Activated CD4-positive, alpha-beta memory T cell treated with anti-CD3 and anti-CD28 coated beads, Interleukin-2, amount 10 ng/mL, durations not matched to agents 7 days and 5 days (primary cell): ENCODE results near the gene ANG. TPM values are rescaled to one million over a fixed set of nuclear protein-coding genes. Genes with fewer than 3 reads are reported as not detected.
A peak's percentile ranks its signal among the peaks of the same experiment; 100 is the strongest.
"Not testable (repeated sequence)": the region's sequence is repeated elsewhere in the genome, so short reads cannot be mapped to it uniquely, and the experiment has no call there.

Experiments
- CTCF ChIA-PET: fragments of 350-600 bp; sonication (Branson Sonifier 250); formaldehyde crosslinking; loops from one replicate; lab custom pipeline; 2021; ENCODE audit warnings: antibody characterized with exemption, inconsistent platforms; lab: Charles Lee
- POLR2A ChIA-PET: fragments of 350-600 bp; sonication (Branson Sonifier 250); formaldehyde crosslinking; loops from one replicate; lab custom pipeline; 2021; ENCODE audit warnings: antibody characterized with exemption; lab: Charles Lee
- DNase-seq: peaks from one replicate; pipeline ENCODE4 v3.0.0-alpha.2; 2020
- H3K27ac Mint-ChIP-seq: one replicate; pipeline ENCODE4 v1.8.0; 2021; ENCODE audit warnings: mild to moderate bottlenecking, mixed read lengths
- H3K27me3 Mint-ChIP-seq: one replicate; pipeline ENCODE4 v1.8.0; 2021; ENCODE audit warnings: mixed read lengths
- H3K36me3 Mint-ChIP-seq: one replicate; pipeline ENCODE4 v1.8.0; 2021; ENCODE audit warnings: low read depth, mixed read lengths
- H3K4me1 Mint-ChIP-seq: one replicate; pipeline ENCODE4 v1.8.0; 2021; ENCODE audit warnings: mixed read lengths
- H3K4me3 Mint-ChIP-seq: one replicate; pipeline ENCODE4 v1.8.0; 2021; ENCODE audit warnings: mild to moderate bottlenecking, mixed read lengths
- H3K9me3 Mint-ChIP-seq: one replicate; pipeline ENCODE4 v1.8.0; 2021; ENCODE audit warnings: mixed read lengths
- total RNA-seq, 2 experiments: library from RNA; stranded (reverse); gene quantifications; one replicate each; pipeline ENCODE4 v1.2.3, GENCODE V29; 2021

The ANG gene
- total RNA-seq, 2 experiments from 2014 or later, result 4.9 to 5.5 TPM

GRCh38 chr14:20687362-20688166 is 1.0 kb upstream of the ANG start:
- Mint-ChIP-seq H3K4me1 (peaks cover 39% of the 10 kb centered on the region), H3K9me3 (no peaks in the 10 kb centered on the region), H3K27ac (no peak overlapping the region), H3K27me3 (no peaks in the 10 kb centered on the region), H3K4me3 (no peak overlapping the region), H3K36me3 (no peaks in the 10 kb centered on the region)
- ChIA-PET CTCF (interaction anchor here (0.6 to 8.3 kb wide), 4 partner anchors 27 to 360 kb away, joined by 3 to 122 read pairs (median 3); no protein-coding TSS in a partner anchor), POLR2A (interaction anchor here (0.7 to 1.4 kb wide), 3 partner anchors 25 to 77 kb away, joined by 3 to 4 read pairs (median 3); no protein-coding TSS in a partner anchor)
- DNase-seq, result no peak

- CTCF ChIA-PET, result interaction anchor here (0.6 to 8.3 kb wide), 20 partner anchors 10 to 363 kb away, joined by 3 to 122 read pairs (median 4); partner anchors contain the start of gene CCNB1IP1
- Mint-ChIP-seq H3K9me3 (no peaks in the 10 kb centered on the region), H3K4me1 (peaks cover 37% of the 10 kb centered on the region), H3K4me3 (no peak overlapping the region), H3K27me3 (no peaks in the 10 kb centered on the region), H3K36me3 (no peaks in the 10 kb centered on the region), H3K27ac (peak overlapping the region; percentile 41)
- POLR2A ChIA-PET, result interaction anchor here (0.7 to 3.0 kb wide), 8 partner anchors 10 to 348 kb away, joined by 3 to 19 read pairs (median 4); partner anchors contain the start of gene PARP2
- peak; percentile 42 for DNase-seq
These were observed 2.5 kb downstream of the ANG start for GRCh38 chr14:20690848-20691640.

GRCh38 chr14:20692116-20692751 is 3.7 kb downstream of the ANG start:
- no peaks in the 10 kb centered on the region for H3K9me3 Mint-ChIP-seq
- peaks cover 36% of the 10 kb centered on the region for H3K4me1 Mint-ChIP-seq
- H3K36me3 Mint-ChIP-seq, result no peaks in the 10 kb centered on the region
- no peak overlapping the region for H3K4me3 Mint-ChIP-seq
- peak overlapping the region; percentile 68 for H3K27ac Mint-ChIP-seq
- CTCF ChIA-PET, result interaction anchor here (1.0 to 8.3 kb wide), 10 partner anchors 8 to 279 kb away, joined by 4 to 122 read pairs (median 11); partner anchors contain the start of gene RNASE4
- no peak for DNase-seq
- no peaks in the 10 kb centered on the region for H3K27me3 Mint-ChIP-seq
- POLR2A ChIA-PET, result interaction anchor here (0.7 to 3.0 kb wide), 5 partner anchors 11 to 349 kb away, joined by 3 to 19 read pairs (median 4); partner anchors contain the start of gene PARP2

- no peak for DNase-seq
- POLR2A ChIA-PET, result no interaction called here
- Mint-ChIP-seq H3K27me3 (peaks cover 1% of the 10 kb centered on the region), H3K27ac (no peak overlapping the region), H3K4me1 (peaks cover 23% of the 10 kb centered on the region), H3K9me3 (no peaks in the 10 kb centered on the region), H3K36me3 (no peaks in the 10 kb centered on the region), H3K4me3 (no peak overlapping the region)
- CTCF ChIA-PET, result interaction anchor here (0.8 to 3.4 kb wide), 14 partner anchors 10 to 274 kb away, joined by 3 to 24 read pairs (median 4); partner anchors contain the start of gene RNASE4
These were observed 8.2 kb downstream of the ANG start for GRCh38 chr14:20696764-20697163.

- peaks cover 18% of the 10 kb centered on the region for H3K4me1 Mint-ChIP-seq
- no peaks in the 10 kb centered on the region for H3K9me3 Mint-ChIP-seq
- no peak overlapping the region for H3K27ac Mint-ChIP-seq
- ChIA-PET CTCF (interaction anchor here (0.8 to 3.4 kb wide), 17 partner anchors 9 to 274 kb away, joined by 3 to 24 read pairs (median 4); partner anchors contain the start of gene RNASE4), POLR2A (interaction anchor here (1.0 kb wide), 1 partner anchor 16 kb away, joined by 3 read pairs; no protein-coding TSS in a partner anchor)
- peak; percentile 74 for DNase-seq
- no peak overlapping the region for H3K4me3 Mint-ChIP-seq
- H3K27me3 Mint-ChIP-seq, result peaks cover 1% of the 10 kb centered on the region
- no peaks in the 10 kb centered on the region for H3K36me3 Mint-ChIP-seq
These were observed 8.9 kb downstream of the ANG start for GRCh38 chr14:20697273-20698017.

- H3K4me1 Mint-ChIP-seq, result peaks cover 15% of the 10 kb centered on the region
- ChIA-PET POLR2A (interaction anchor here (1.0 kb wide), 1 partner anchor 16 kb away, joined by 3 read pairs; no protein-coding TSS in a partner anchor), CTCF (interaction anchor here (0.9 to 1.2 kb wide), 6 partner anchors 10 to 273 kb away, joined by 3 to 5 read pairs (median 4); no protein-coding TSS in a partner anchor)
- H3K36me3 Mint-ChIP-seq, result no peaks in the 10 kb centered on the region
- DNase-seq, result no peak
- H3K27ac Mint-ChIP-seq, result no peak overlapping the region
- H3K4me3 Mint-ChIP-seq, result no peak overlapping the region
- H3K9me3 Mint-ChIP-seq, result no peaks in the 10 kb centered on the region
- peaks cover 1% of the 10 kb centered on the region for H3K27me3 Mint-ChIP-seq
These were observed 9.4 kb downstream of the ANG start for GRCh38 chr14:20698018-20698329.

- H3K4me3 Mint-ChIP-seq, result no peak overlapping the region
- no peak overlapping the region for H3K27ac Mint-ChIP-seq
- no peaks in the 10 kb centered on the region for H3K36me3 Mint-ChIP-seq
- ChIA-PET POLR2A (no interaction called here), CTCF (interaction anchor here (0.9 to 1.2 kb wide), 5 partner anchors 156 to 272 kb away, joined by 3 to 5 read pairs (median 3); no protein-coding TSS in a partner anchor)
- peaks cover 9% of the 10 kb centered on the region for H3K4me1 Mint-ChIP-seq
- no peaks in the 10 kb centered on the region for H3K9me3 Mint-ChIP-seq
- no peak for DNase-seq
- peaks cover 1% of the 10 kb centered on the region for H3K27me3 Mint-ChIP-seq
These were observed 10.4 kb downstream of the ANG start for GRCh38 chr14:20698934-20699333.

GRCh38 chr14:20699931-20700330 is 11.4 kb downstream of the ANG start:
- Mint-ChIP-seq H3K4me1 (peaks cover 8% of the 10 kb centered on the region), H3K36me3 (no peaks in the 10 kb centered on the region), H3K27me3 (peaks cover 1% of the 10 kb centered on the region), H3K9me3 (no peaks in the 10 kb centered on the region), H3K4me3 (no peak overlapping the region), H3K27ac (no peak overlapping the region)
- CTCF ChIA-PET, result interaction anchor here (0.6 to 1.9 kb wide), 6 partner anchors 14 to 389 kb away, joined by 3 to 10 read pairs (median 3); no protein-coding TSS in a partner anchor
- no peak for DNase-seq
- POLR2A ChIA-PET, result no interaction called here

- DNase-seq, H3K27me3 Mint-ChIP-seq, H3K36me3 Mint-ChIP-seq, H3K4me1 Mint-ChIP-seq, H3K9me3 Mint-ChIP-seq, H3K27ac Mint-ChIP-seq, H3K4me3 Mint-ChIP-seq, POLR2A ChIA-PET: not testable (repeated sequence)
- CTCF ChIA-PET, result interaction anchor here (1.9 kb wide), 1 partner anchor 157 kb away, joined by 9 read pairs; no protein-coding TSS in a partner anchor
These were observed 12.4 kb downstream of the ANG start for GRCh38 chr14:20700965-20701364.

GRCh38 chr14:20706657-20707355 is 18.2 kb downstream of the ANG start:
- Mint-ChIP-seq H3K27me3 (peaks cover 2% of the 10 kb centered on the region), H3K9me3 (no peaks in the 10 kb centered on the region), H3K36me3 (no peaks in the 10 kb centered on the region), H3K4me3 (no peak overlapping the region), H3K4me1 (no peaks in the 10 kb centered on the region), H3K27ac (no peak overlapping the region)
- no peak for DNase-seq
- CTCF ChIA-PET, result interaction anchor here (1.2 to 1.6 kb wide), 2 partner anchors 10 to 264 kb away, joined by 3 to 5 read pairs; no protein-coding TSS in a partner anchor
- POLR2A ChIA-PET, result no interaction called here

GRCh38 chr14:20707622-20708021 is 19.1 kb downstream of the ANG start:
- Mint-ChIP-seq H3K9me3 (no peaks in the 10 kb centered on the region), H3K4me3 (no peak overlapping the region), H3K36me3 (no peaks in the 10 kb centered on the region), H3K27me3 (peaks cover 2% of the 10 kb centered on the region), H3K27ac (no peak overlapping the region), H3K4me1 (no peaks in the 10 kb centered on the region)
- POLR2A ChIA-PET, result no interaction called here
- CTCF ChIA-PET, result interaction anchor here (0.9 to 1.6 kb wide), 2 partner anchors 9 to 11 kb away, joined by 4 to 5 read pairs; no protein-coding TSS in a partner anchor
- no peak for DNase-seq
